Astrocyte (in vitro differentiated cells and primary cell): ENCODE data around the gene ABCA10.

Experiments used
- CTCF ChIP-seq: IDR thresholded peaks from 2 replicates; pipeline ENCODE4 v1.5.1; 2011; ENCODE audit warnings: low read depth, mild to moderate bottlenecking, inconsistent platforms, low read length, moderate library complexity; ENCODE audit not compliant: insufficient read depth
- EZH2 ChIP-seq: IDR thresholded peaks from 2 replicates; pipeline ENCODE4 v1.6.1; 2012; ENCODE audit warnings: mild to moderate bottlenecking, low read length, inconsistent platforms; ENCODE audit not compliant: insufficient read depth

GRCh38 chr17:69213059-69213813 lies 15.4 kb downstream of the ABCA10 start:
- TF ChIP-seq CTCF: no peak
- no peak for TF ChIP-seq EZH2
